Stimulated activated naive B cell treated with anti-CD40 and anti-IgM and Interleukin-4, amounts not matched to agents 10 μg/mL and 1 μg/mL and 100 μg/mL, for 72 hours (primary cell): Measurements from ENCODE around the gene UTP15.

Experiments used
- ATAC-seq, 2 donors: fragments of 150-1000 bp; cut with Tn5 transposase; replicated peaks; 2 replicates each; pipeline ENCODE4 v1.10.0; 2021; ENCODE audit warnings: moderate library complexity in 1 of 2
- DNase-seq: peaks from one replicate; pipeline ENCODE4 v3.0.0; 2021
- H3K27ac Mint-ChIP-seq: one replicate; pipeline ENCODE4 v1.8.0; 2022; ENCODE audit warnings: mild to moderate bottlenecking, mixed read lengths
- H3K27me3 Mint-ChIP-seq, 2 donors: one replicate each; pipeline ENCODE4 v1.8.0; 2022; ENCODE audit warnings: mixed read lengths in 2 of 2
- H3K36me3 Mint-ChIP-seq, 2 donors: one replicate each; pipeline ENCODE4 v1.8.0; 2022; ENCODE audit warnings: mixed read lengths in 2 of 2, mild to moderate bottlenecking in 1 of 2
- H3K4me1 Mint-ChIP-seq, 2 donors: one replicate each; pipeline ENCODE4 v1.8.0; 2022; ENCODE audit warnings: mixed read lengths in 2 of 2, mild to moderate bottlenecking in 1 of 2
- H3K4me3 Mint-ChIP-seq, 2 donors: one replicate each; pipeline ENCODE4 v1.8.0; 2022; ENCODE audit warnings: mild to moderate bottlenecking in 2 of 2, mixed read lengths in 2 of 2, moderate library complexity in 1 of 2
- H3K9me3 Mint-ChIP-seq, 2 donors: one replicate each; pipeline ENCODE4 v1.8.0; 2022; ENCODE audit warnings: mixed read lengths in 2 of 2, mild to moderate bottlenecking in 1 of 2

Gene UTP15

GRCh38 chr5:73623901-73624404, 58.4 kb downstream of the UTP15 start:
- Mint-ChIP-seq H3K27ac (no peak overlapping the region), H3K36me3 (no peaks in the 10 kb centered on the region), H3K4me1 (peaks cover 0 to 2% of the 10 kb centered on the region in 2 donors), H3K4me3 (no peak overlapping the region), H3K27me3 (peaks cover 34 to 55% of the 10 kb centered on the region in 2 donors), H3K9me3 (peaks cover 0 to 2% of the 10 kb centered on the region in 2 donors)
- no peak for ATAC-seq
- no peak for DNase-seq

DNA sequence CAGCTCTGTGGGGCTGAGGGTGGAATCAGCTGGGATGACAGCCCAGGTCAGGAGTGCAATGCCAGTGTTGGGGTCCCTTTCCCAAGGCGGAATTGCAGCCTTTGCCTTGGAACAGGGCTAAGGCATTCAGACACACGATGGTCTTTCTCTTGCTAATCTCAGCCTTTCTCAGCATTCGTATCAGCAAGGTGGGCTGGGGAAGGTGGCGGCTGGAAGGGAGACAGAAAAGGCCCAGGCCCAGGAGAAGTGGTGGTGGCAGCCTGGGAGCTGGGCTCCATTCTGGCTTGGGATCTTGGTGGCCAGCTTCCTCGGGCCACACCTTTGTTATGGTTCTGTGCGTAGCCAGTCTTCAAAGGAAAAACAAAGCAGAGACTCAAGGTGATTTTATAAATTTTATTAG, 59.3 kb downstream of the UTP15 start:
- peaks cover 38 to 52% of the 10 kb centered on the region in 2 donors for H3K27me3 Mint-ChIP-seq
- no peak for DNase-seq
- H3K9me3 Mint-ChIP-seq, result peaks cover 0 to 2% of the 10 kb centered on the region in 2 donors
- ATAC-seq, result no peak
- no peaks in the 10 kb centered on the region for H3K36me3 Mint-ChIP-seq
- H3K27ac Mint-ChIP-seq, result no peak overlapping the region
- H3K4me3 Mint-ChIP-seq, result no peak overlapping the region
- peaks cover 0 to 2% of the 10 kb centered on the region in 2 donors for H3K4me1 Mint-ChIP-seq

GRCh38 chr5:73625372-73625943, 59.9 kb downstream of the UTP15 start:
- Mint-ChIP-seq H3K27me3 (peaks cover 38 to 48% of the 10 kb centered on the region in 2 donors), H3K36me3 (no peaks in the 10 kb centered on the region), H3K4me3 (peak overlapping the region; percentile 44 to 50), H3K4me1 (peaks cover 0 to 2% of the 10 kb centered on the region in 2 donors), H3K9me3 (peaks cover 0 to 2% of the 10 kb centered on the region in 2 donors), H3K27ac (no peak overlapping the region)
- no peak for ATAC-seq
- no peak for DNase-seq

- Mint-ChIP-seq H3K4me1 (peaks cover 0 to 2% of the 10 kb centered on the region in 2 donors), H3K36me3 (no peaks in the 10 kb centered on the region), H3K9me3 (peaks cover 0 to 2% of the 10 kb centered on the region in 2 donors), H3K4me3 (peak within 1 kb of the TSS; percentile 50 to 57), H3K27me3 (peaks cover 36 to 47% of the 10 kb centered on the region in 2 donors), H3K27ac (no peak within 1 kb of the TSS)
- ATAC-seq, result peak; percentile 66 to 70
- no peak for DNase-seq
Observed at GRCh38 chr5:73625944-73626811, 60.6 kb downstream of the UTP15 start, which contains the start of gene ARHGEF28. ARHGEF28 (plus strand) TSS chr5:73626196; CDS start chr5:73684852, 58,656 bp downstream.

DNA sequence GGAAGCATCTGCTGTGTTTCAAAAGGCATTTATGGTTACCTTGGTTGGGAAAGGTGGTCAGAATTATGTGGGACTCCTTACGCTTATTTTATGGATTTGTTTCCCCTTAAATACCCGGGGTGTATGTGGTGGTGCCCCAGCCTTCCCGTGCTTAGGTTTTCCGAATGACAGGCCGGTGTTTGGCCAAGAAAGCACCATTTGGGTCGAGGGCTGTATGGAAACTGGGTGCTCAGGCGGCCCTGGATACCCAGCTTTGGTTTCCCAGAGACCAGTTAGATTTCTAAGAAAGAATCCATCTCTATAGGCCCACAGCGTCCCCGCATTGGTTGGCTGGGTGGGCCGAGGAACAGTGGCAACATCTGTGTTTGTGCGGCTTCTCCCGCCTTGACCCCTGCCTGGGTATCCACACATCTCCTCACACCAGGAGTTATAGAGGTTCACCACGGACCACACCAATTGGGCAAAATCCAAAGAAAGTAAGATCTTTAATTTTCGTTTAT, 61.3 kb downstream of the UTP15 start:
- no peaks in the 10 kb centered on the region for H3K36me3 Mint-ChIP-seq
- H3K9me3 Mint-ChIP-seq, result peaks cover 0 to 2% of the 10 kb centered on the region in 2 donors
- no peak overlapping the region for H3K27ac Mint-ChIP-seq
- DNase-seq (no peak), ATAC-seq (no peak)
- H3K4me1 Mint-ChIP-seq, result peaks cover 0 to 2% of the 10 kb centered on the region in 2 donors
- peaks cover 32 to 43% of the 10 kb centered on the region in 2 donors for H3K27me3 Mint-ChIP-seq
- peak overlapping the region in 1 of 2 donors; percentile 46 for H3K4me3 Mint-ChIP-seq

DNA sequence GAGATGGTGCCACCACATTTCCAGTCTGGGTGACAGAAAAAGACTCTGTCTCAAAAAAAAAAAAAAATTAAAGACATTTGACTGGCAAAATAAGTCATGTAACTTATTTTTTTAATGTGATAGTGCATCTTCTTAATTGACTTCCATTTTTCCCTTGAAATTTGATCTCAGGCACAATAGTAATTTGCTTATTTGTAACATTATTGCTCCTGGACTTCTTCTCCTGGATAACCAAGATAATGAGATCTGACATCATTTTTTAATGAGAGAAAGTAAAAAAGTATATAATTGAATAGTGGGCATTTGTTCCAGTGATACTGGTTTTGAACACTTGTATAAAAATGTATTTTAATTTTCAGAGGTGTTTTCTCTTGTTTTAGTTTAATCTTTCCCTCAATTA, 63.9 kb downstream of the UTP15 start:
- ATAC-seq (no peak), DNase-seq (no peak)
- H3K9me3 Mint-ChIP-seq, result no peaks in the 10 kb centered on the region
- peaks cover 0 to 2% of the 10 kb centered on the region in 2 donors for H3K4me1 Mint-ChIP-seq
- no peak overlapping the region for H3K27ac Mint-ChIP-seq
- no peak overlapping the region for H3K4me3 Mint-ChIP-seq
- H3K27me3 Mint-ChIP-seq, result peaks cover 24 to 33% of the 10 kb centered on the region in 2 donors
- no peaks in the 10 kb centered on the region for H3K36me3 Mint-ChIP-seq

DNA sequence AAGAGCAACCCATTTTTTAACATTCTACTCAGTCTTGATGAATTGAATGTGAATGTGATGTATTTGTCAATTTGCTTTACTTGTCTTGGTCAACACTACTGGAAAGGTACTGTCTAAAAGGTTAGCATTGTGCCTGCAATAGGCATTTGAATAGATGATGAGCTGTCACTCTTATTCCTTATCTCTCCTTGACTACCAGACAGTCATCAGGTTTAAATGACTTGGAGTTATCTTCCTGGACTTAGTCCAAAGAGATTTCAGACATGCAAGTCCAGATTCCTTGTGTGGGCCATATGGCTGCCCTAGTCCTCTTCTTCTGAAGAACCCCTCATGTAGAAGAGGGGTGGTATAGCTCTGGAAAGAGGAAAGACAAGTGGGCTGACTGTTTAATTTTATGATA, 65.2 kb downstream of the UTP15 start:
- Mint-ChIP-seq H3K27me3 (peaks cover 24 to 31% of the 10 kb centered on the region in 2 donors), H3K27ac (no peak overlapping the region), H3K4me1 (no peaks in the 10 kb centered on the region), H3K9me3 (no peaks in the 10 kb centered on the region), H3K4me3 (no peak overlapping the region), H3K36me3 (no peaks in the 10 kb centered on the region)
- no peak for DNase-seq
- ATAC-seq, result no peak

DNA sequence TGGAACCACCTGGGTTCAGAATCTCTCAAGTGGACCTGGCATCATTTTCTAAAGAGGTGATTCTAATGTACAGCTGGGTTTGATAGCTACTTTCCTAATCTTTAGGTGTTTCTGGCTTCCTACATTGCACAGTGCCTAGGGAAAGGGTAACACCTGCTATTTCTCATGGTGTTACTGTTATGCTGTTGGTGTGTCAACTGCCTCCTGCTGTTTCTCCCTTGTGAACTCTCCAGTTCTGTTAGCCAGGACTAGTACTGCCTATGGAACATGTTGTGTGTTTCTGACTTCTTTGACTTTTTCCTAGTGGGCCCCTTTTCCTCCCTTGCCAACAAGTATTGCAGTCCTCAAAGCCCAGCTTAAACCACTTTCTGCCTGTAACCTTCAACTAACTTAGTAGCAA, 66.0 kb downstream of the UTP15 start:
- Mint-ChIP-seq H3K27ac (no peak overlapping the region), H3K9me3 (no peaks in the 10 kb centered on the region), H3K4me1 (no peaks in the 10 kb centered on the region), H3K4me3 (no peak overlapping the region), H3K27me3 (peaks cover 24 to 30% of the 10 kb centered on the region in 2 donors), H3K36me3 (no peaks in the 10 kb centered on the region)
- ATAC-seq, result no peak
- no peak for DNase-seq
